Tibial nerve (tissue), 4 donors: ENCODE measurements around the gene TMEM132D.

Experiments
- CTCF ChIP-seq, 5 experiments: fragments of 200-600 bp in 3 of 5; fragments of 450-650 bp in 2 of 5; sonication (generic) in 3 of 5; IDR thresholded peaks; one replicate each; pipeline ENCODE4 v1.5.1; 2016 to 2019; ENCODE audit warnings: antibody characterized with exemption in 5 of 5, mild to moderate bottlenecking in 3 of 5, moderate library complexity in 2 of 5
- EP300 ChIP-seq, 2 donors: sonication (generic); formaldehyde crosslinking; IDR thresholded peaks; one replicate each; pipeline ENCODE4 v1.6.1; 2017; ENCODE audit warnings: antibody characterized with exemption in 2 of 2, mild to moderate bottlenecking in 1 of 2
- POLR2A ChIP-seq, 2 donors: fragments of 450-650 bp; IDR thresholded peaks; one replicate each; pipeline ENCODE4 v1.6.1; 2017; ENCODE audit warnings: antibody characterized with exemption in 2 of 2, mild to moderate bottlenecking in 2 of 2, moderate library complexity in 2 of 2

GRCh38 chr12:129589503-129589902 is 314.3 kb downstream of the TMEM132D start:
- TF ChIP-seq CTCF (IDR thresholded peaks at IDR 0.05), result no peak
- TF ChIP-seq POLR2A (IDR thresholded peaks at IDR 0.05), result no peak
- TF ChIP-seq EP300 (IDR thresholded peaks at IDR 0.05), result no peak
